Right kidney (tissue), 9 donors: ENCODE measurements around the gene HTR3C.
"Not testable (repeated sequence)": the region's sequence is repeated elsewhere in the genome, so short reads cannot be mapped to it uniquely, and the experiment has no call there.

Source experiments
- DNase-seq: peaks from one replicate; pipeline ENCODE4 v3.0.0-alpha.2; 2016
- long read RNA-seq, 8 donors: transcript quantifications; one replicate each; lab custom pipeline, GENCODE V29; 2026

The HTR3C gene
- long read RNA-seq, donor 1 = 0 reads
- long read RNA-seq, donor 2 = 0 reads
- long read RNA-seq, donor 3 = 0 reads
- long read RNA-seq, donor 4 = 0 reads
- long read RNA-seq, donor 5 = 0 reads
- long read RNA-seq, donor 6 = 0 reads
- long read RNA-seq, donor 7 = 0 reads
- long read RNA-seq, donor 8 = 0 reads

GRCh38 chr3:184052767-184053166, at the start of gene HTR3C:
HTR3C (plus strand) TSS chr3:184053047; CDS start chr3:184053081, 34 bp downstream.
- DNase-seq = no peak

- no peak for DNase-seq
Measured at GRCh38 chr3:184003187-184003967, 49.5 kb upstream of the HTR3C start.

GRCh38 chr3:184004476-184004875, 48.4 kb upstream of the HTR3C start:
- no peak for DNase-seq

GRCh38 chr3:184005941-184006507, 46.8 kb upstream of the HTR3C start:
- DNase-seq = peak; percentile 25

GRCh38 chr3:184007143-184007813, 45.6 kb upstream of the HTR3C start:
- not testable (repeated sequence) for DNase-seq

GRCh38 chr3:184008161-184008560, 44.7 kb upstream of the HTR3C start:
- DNase-seq = no peak

GRCh38 chr3:184011230-184011876, 41.5 kb upstream of the HTR3C start:
- DNase-seq = no peak

GRCh38 chr3:184011937-184012889, 40.6 kb upstream of the HTR3C start:
- no peak for DNase-seq

- DNase-seq = peak; percentile 14
Measured at GRCh38 chr3:184015381-184016019, 37.3 kb upstream of the HTR3C start.

GRCh38 chr3:184016169-184016570, 36.7 kb upstream of the HTR3C start:
- no peak for DNase-seq

- no peak for DNase-seq
Measured at GRCh38 chr3:184016811-184017671, 35.8 kb upstream of the HTR3C start.

- peak; percentile 87 for DNase-seq
Measured at GRCh38 chr3:184017672-184018423, 35.0 kb upstream of the HTR3C start, which contains the start of gene ABCC5. ABCC5 (minus strand) TSS chr3:184017884; CDS start chr3:184014392, 3,492 bp downstream.

GRCh38 chr3:184018424-184018973, 34.3 kb upstream of the HTR3C start:
- DNase-seq = no peak

- DNase-seq = no peak
Measured at GRCh38 chr3:184022323-184022722, 30.5 kb upstream of the HTR3C start.

GRCh38 chr3:184025256-184025655, 27.6 kb upstream of the HTR3C start:
- not testable (repeated sequence) for DNase-seq

- DNase-seq = not testable (repeated sequence)
Measured at GRCh38 chr3:184028275-184028890, 24.5 kb upstream of the HTR3C start.

GRCh38 chr3:184029443-184029842, 23.4 kb upstream of the HTR3C start:
- no peak for DNase-seq

- DNase-seq = no peak
Measured at GRCh38 chr3:184030536-184030935, 22.3 kb upstream of the HTR3C start.
